ENCODE data around the gene RAB27B.

DNA sequence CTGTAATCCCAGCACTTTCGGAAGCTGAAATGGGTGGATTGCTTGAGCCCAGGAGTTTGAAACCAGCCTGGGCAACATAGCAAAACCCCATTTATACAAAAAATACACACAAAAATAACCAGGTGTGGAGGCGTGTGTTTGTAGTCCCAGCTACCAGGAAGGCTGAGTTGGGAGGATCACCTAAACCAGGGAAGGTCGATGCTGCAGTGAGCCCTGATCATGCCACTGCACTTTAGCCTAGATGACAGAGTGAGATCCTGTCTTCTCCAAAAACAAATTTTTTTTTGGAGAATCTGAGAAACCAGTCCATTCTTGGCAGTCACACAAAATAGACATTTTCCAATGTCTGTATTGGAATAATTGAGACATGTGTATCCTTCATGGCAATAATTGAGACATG lies 46.8 kb downstream of the RAB27B start:
- TF ChIP-seq CTCF (IDR thresholded peaks at IDR 0.05 in 4 of 5, conservative IDR thresholded peaks at IDR 0.05 in 1 of 5) (no peak), POLR2A (IDR thresholded peaks at IDR 0.05) (no peak)
